ENCODE data around the gene CDH4. TPM values are rescaled to one million over a fixed set of nuclear protein-coding genes. Genes with fewer than 3 reads are reported as not detected.

CDH4 gene
- total and polyA plus RNA-seq, 2 of the 8 experiments (the other 6 are each of a cell fraction or from before 2014, with no cell fraction given), result 4.3 to 7.9 TPM

GRCh38 chr20:61705386-61706258 is 453.6 kb downstream of the CDH4 start:
- Histone ChIP-seq H3K4me1 (replicated peaks in 1 of 4; ENCODE audit: control insufficient read depth in 3 of 4, insufficient read depth in 4 of 4, low read length in 3 of 4) (no peaks in the 10 kb centered on the region), H2AK5ac (ENCODE audit: low read depth, low read length) (no peak overlapping the region), H3K27ac (ENCODE audit: low read depth, low read length) (no peak overlapping the region), H3K56ac (replicated peaks; ENCODE audit: insufficient read length, low read depth, low read length) (no peak overlapping the region), H3K4me2 (ENCODE audit: insufficient read depth in 1 of 2, low read depth in 2 of 2, low read length in 2 of 2) (no peak overlapping the region), H3K9ac (replicated peaks in 1 of 4; ENCODE audit: extremely low read depth in 1 of 4, low read depth in 3 of 4, low read length in 3 of 4) (no peak overlapping the region), H4K20me1 (replicated peaks in 1 of 2; ENCODE audit: control insufficient read depth in 1 of 2, insufficient read depth in 2 of 2, low read length in 2 of 2) (no peaks in the 10 kb centered on the region), H4K91ac (replicated peaks; ENCODE audit: insufficient read length, low read length) (no peak overlapping the region), H2BK5ac (ENCODE audit: low read depth, low read length) (no peak overlapping the region), H3K36me3 (ENCODE audit: control insufficient read depth in 2 of 4, insufficient read depth in 4 of 4, low read length in 3 of 4) (no peaks in the 10 kb centered on the region), H3K79me1 (ENCODE audit: low read depth, low read length) (no peaks in the 10 kb centered on the region), H3K14ac (ENCODE audit: insufficient read length) (no peak overlapping the region), H3K79me2 (ENCODE audit: control insufficient read depth in 1 of 2, insufficient read depth in 2 of 2, low read length in 2 of 2) (no peaks in the 10 kb centered on the region), H3K4ac (replicated peaks; ENCODE audit: insufficient read length, low read depth, low read length) (no peak overlapping the region), H2BK120ac (replicated peaks; ENCODE audit: low read depth, low read length) (no peak overlapping the region), H4K5ac (ENCODE audit: insufficient read length, low read depth, low read length) (no peak overlapping the region), H3K4me3 (ENCODE audit: extremely low read depth in 1 of 4, insufficient read depth in 2 of 4, low read depth in 3 of 4, low read length in 4 of 4) (no peak overlapping the region), H4K8ac (ENCODE audit: extremely low read depth, insufficient read depth, low read length) (no peak overlapping the region), H2AFZ (ENCODE audit: low read length) (no peak overlapping the region), H3K27me3 (replicated peaks in 1 of 4; ENCODE audit: control insufficient read depth in 3 of 4, extremely low read depth in 1 of 4, insufficient read depth in 3 of 4, low read length in 3 of 4) (peaks cover 0 to 8% (median 0%) of the 10 kb centered on the region in 4 experiments; a peak in 4 of 7 replicates), H2BK20ac (ENCODE audit: low read length) (no peak overlapping the region), H2BK15ac (ENCODE audit: low read length) (no peak overlapping the region), H3K23ac (ENCODE audit: insufficient read length) (no peak overlapping the region), H2BK12ac (ENCODE audit: low read depth, low read length) (no peak overlapping the region), H3K23me2 (ENCODE audit: low read depth, low read length) (no peaks in the 10 kb centered on the region), H3K9me3 (ENCODE audit: insufficient read depth in 2 of 2, low read depth in 1 of 2, low read length in 1 of 2) (no peaks in the 10 kb centered on the region; a peak in 1 of 4 replicates), H3K18ac (ENCODE audit: extremely low read depth, low read length) (no peak overlapping the region)
- 93% methylated on average over 26 of the region's 26 CpGs; no CpG with 5 or more reads in 1 of the 2 experiments for WGBS, 2 experiments (ENCODE audit: extremely low coverage in 1 of 2, insufficient coverage in 1 of 2, insufficient read length in 1 of 2, insufficient replicate concordance in 2 of 2, low coverage in 1 of 2, low lambda C conversion rate in 2 of 2, missing lambda C conversion rate in 1 of 2)
- no peak for TF ChIP-seq CBX8 (IDR thresholded peaks at IDR 0.05; ENCODE audit: borderline replicate concordance, low read depth, low read length)
- no peak for FAIRE-seq
- no peak for DNase-seq (ENCODE audit: low read depth in 1 of 2, low spot score in 2 of 2)
- ChIA-PET POLR2A (ENCODE audit: partially characterized antibody) (no interaction called here), CTCF (ENCODE audit: partially characterized antibody) (interaction anchor here (0.6 to 2.4 kb wide), 8 partner anchors 10 to 172 kb away, joined by 3 to 9 read pairs (median 3); no protein-coding TSS in a partner anchor)

Data from H1 (cell line).